T-cell (primary cell): ENCODE results near the gene RAPGEF4. TPM values are rescaled to one million over a fixed set of nuclear protein-coding genes. Genes with fewer than 3 reads are reported as not detected.

Experiments
- ATAC-seq, 4 experiments: fragments of 200-7000 bp in 3 of 4; fragments of 150-1000 bp in 1 of 4; cut with Tn5 transposase; replicated peaks in 1 of 4; 1 replicate in 3 of 4; 2 replicates in 1 of 4; pipeline ENCODE4 v1.10.0; 2021; ENCODE audit warnings: moderate library complexity in 3 of 4, mild to moderate bottlenecking in 2 of 4, moderate number of reproducible peaks in 1 of 4
- CTCF ChIA-PET, 2 donors: fragments of 300-600 bp; sonication (Branson Sonifier 250); formaldehyde crosslinking; loops; one replicate each; lab custom pipeline; 2022; ENCODE audit warnings: antibody characterized with exemption in 2 of 2; lab: Charles Lee
- POLR2A ChIA-PET, 2 donors: fragments of 300-600 bp; sonication (Branson Sonifier 250); formaldehyde crosslinking; loops; one replicate each; lab custom pipeline; 2022; ENCODE audit warnings: antibody characterized with exemption in 2 of 2; lab: Charles Lee
- DNase-seq, 35 experiments: peaks; one replicate each; pipeline versions ENCODE4 v3.0.0 to v3.0.0-alpha.2; 2013 to 2023
- H3K27ac ChIP-seq: one replicate; pipeline ENCODE4 v1.5.1; 2013; ENCODE audit warnings: low read length
- H3K27me3 ChIP-seq, 2 experiments: replicated peaks in 1 of 2; 1 replicate in 1 of 2; 2 replicates in 1 of 2; pipeline versions ENCODE4 v1.6.1 to v1.7.0; 2013; ENCODE audit warnings: low read length in 1 of 2, mixed read lengths in 1 of 2; ENCODE audit not compliant: control insufficient read depth in 2 of 2, insufficient read depth in 2 of 2; ENCODE audit errors: extremely low read depth in 1 of 2
- H3K36me3 ChIP-seq, 2 donors: 1 replicate in 1 of 2; 2 replicates in 1 of 2; pipeline versions ENCODE4 v1.6.1 to v1.7.0; 2013; ENCODE audit warnings: low read length in 1 of 2; ENCODE audit not compliant: control insufficient read depth in 2 of 2, insufficient read depth in 1 of 2; ENCODE audit errors: extremely low read depth in 1 of 2
- H3K4me1 ChIP-seq, 2 experiments: 1 replicate in 1 of 2; 2 replicates in 1 of 2; pipeline versions ENCODE4 v1.6.1 to v1.7.0; 2013; ENCODE audit warnings: low read length in 2 of 2, mixed read lengths in 1 of 2; ENCODE audit not compliant: insufficient read depth in 2 of 2, control insufficient read depth in 1 of 2; ENCODE audit errors: extremely low read depth in 1 of 2
- H3K4me3 ChIP-seq, 2 donors: 1 replicate in 1 of 2; 2 replicates in 1 of 2; pipeline versions ENCODE4 v1.5.1 to v1.7.0; 2013; ENCODE audit warnings: mild to moderate bottlenecking in 2 of 2, low read length in 1 of 2, moderate library complexity in 1 of 2; ENCODE audit not compliant: control insufficient read depth in 1 of 2; ENCODE audit errors: extremely low read depth in 1 of 2
- H3K9me3 ChIP-seq: 2 replicates; pipeline ENCODE4 v1.7.0; 2013
- H3K27ac Mint-ChIP-seq, 2 donors: one replicate each; pipeline ENCODE4 v1.8.0; 2020 to 2021; ENCODE audit warnings: mild to moderate bottlenecking in 2 of 2, mixed read lengths in 2 of 2
- H3K27me3 Mint-ChIP-seq, 2 donors: one replicate each; pipeline ENCODE4 v1.8.0; 2021 to 2022; ENCODE audit warnings: mixed read lengths in 2 of 2
- H3K36me3 Mint-ChIP-seq: one replicate; pipeline ENCODE4 v1.8.0; 2021; ENCODE audit warnings: mixed read lengths
- H3K4me1 Mint-ChIP-seq, 3 donors: one replicate each; pipeline ENCODE4 v1.8.0; 2020 to 2022; ENCODE audit warnings: mixed read lengths in 3 of 3, mild to moderate bottlenecking in 1 of 3
- H3K4me3 Mint-ChIP-seq, 3 donors: one replicate each; pipeline ENCODE4 v1.8.0; 2020 to 2022; ENCODE audit warnings: mild to moderate bottlenecking in 3 of 3, mixed read lengths in 3 of 3, moderate library complexity in 3 of 3
- H3K9me3 Mint-ChIP-seq, 3 donors: one replicate each; pipeline ENCODE4 v1.8.0; 2020 to 2022; ENCODE audit warnings: mixed read lengths in 3 of 3
- WGBS: methylation state at CpG from one replicate; pipeline ENCODE4 v1.1.5; 2013; ENCODE audit warnings: missing lambda C conversion rate; ENCODE audit not compliant: insufficient coverage; 5-methylcytosine and 5-hydroxymethylcytosine counted together
- total RNA-seq, 35 experiments: library from RNA in 6 of 35; stranded (reverse) in 6 of 35; fragments of 120-200 nt in 1 of 35; gene quantifications; one replicate each; pipeline versions ENCODE4 v1.2.1 to v1.2.4 and lab custom pipeline; 2013 to 2026

RAPGEF4 gene
- total RNA-seq, 5 donors from 2014 or later (not counting 1 experiment from before 2014, with no cell fraction given) = 0.18 to 2.5 (median 0.38) TPM

DNA sequence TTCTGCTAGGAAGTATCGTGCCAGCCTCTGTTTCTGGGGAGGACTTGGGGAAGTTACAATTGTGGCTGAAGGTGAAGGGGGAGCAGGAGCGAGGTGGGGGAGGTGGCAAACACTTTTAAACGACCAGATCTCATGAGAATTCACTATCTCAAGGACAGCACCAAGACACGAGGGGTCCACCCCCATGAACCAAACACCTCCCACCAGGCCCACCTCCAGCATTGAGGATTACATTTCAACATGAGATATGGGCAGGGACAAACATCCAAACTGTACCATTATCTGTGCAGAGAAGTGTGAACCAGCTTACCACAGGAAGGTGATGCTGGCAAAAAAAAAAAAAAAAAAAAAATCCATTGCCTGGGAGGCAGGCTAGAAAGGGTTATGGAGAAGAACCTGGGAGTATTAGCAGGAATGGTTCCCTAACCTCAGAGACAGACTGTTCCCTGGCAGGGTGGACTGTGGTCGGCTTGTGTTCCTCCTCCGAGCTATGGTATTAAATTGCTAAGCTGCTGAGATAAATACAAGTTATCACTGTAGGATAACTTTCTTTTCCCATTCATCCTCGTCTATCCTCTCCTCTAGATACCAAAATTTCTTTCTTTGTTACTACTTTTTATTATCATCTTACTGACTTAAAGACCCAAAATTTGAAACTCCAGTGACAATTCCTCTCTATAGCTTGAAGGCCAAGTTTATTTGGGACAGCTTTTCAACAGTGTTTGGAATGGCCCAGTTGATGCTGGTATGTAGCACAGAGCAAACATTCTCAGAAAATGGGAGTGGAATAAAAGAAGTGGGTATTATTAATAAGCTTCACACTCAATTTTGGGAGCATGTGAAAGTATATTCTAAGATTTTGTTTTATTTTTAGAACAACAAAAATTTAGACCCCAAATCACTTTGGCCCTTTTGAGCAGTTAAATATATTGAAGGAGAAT, 266.3 kb downstream of the RAPGEF4 start:
- ATAC-seq = no peak
- DNase-seq = no peak
- H3K36me3 ChIP-seq = no peaks in the 10 kb centered on the region
- H3K4me3 Mint-ChIP-seq = no peak overlapping the region
- no peaks in the 10 kb centered on the region for H3K4me1 Mint-ChIP-seq
- no peaks in the 10 kb centered on the region for H3K9me3 ChIP-seq
- H3K36me3 Mint-ChIP-seq = no peaks in the 10 kb centered on the region
- peaks cover 0 to 19% of the 10 kb centered on the region in 2 donors for H3K27me3 Mint-ChIP-seq
- H3K27me3 ChIP-seq = peaks cover 0 to 5% of the 10 kb centered on the region in 2 experiments
- H3K9me3 Mint-ChIP-seq = no peaks in the 10 kb centered on the region
- no peak overlapping the region for H3K27ac ChIP-seq
- no peak overlapping the region for H3K4me3 ChIP-seq
- no CpG with 5 or more reads among the region's 7 CpGs for WGBS
- H3K27ac Mint-ChIP-seq = no peak overlapping the region
- H3K4me1 ChIP-seq = no peaks in the 10 kb centered on the region
- ChIA-PET CTCF (interaction anchor here (0.6 to 0.7 kb wide), 2 partner anchors 9 to 606 kb away, joined by 3 to 4 read pairs; no protein-coding TSS in a partner anchor), POLR2A (no interaction called here)

GRCh38 chr2:173002751-173003541, 267.3 kb downstream of the RAPGEF4 start:
- H3K36me3 Mint-ChIP-seq = no peaks in the 10 kb centered on the region
- no peak for ATAC-seq
- Histone ChIP-seq H3K36me3 (no peaks in the 10 kb centered on the region), H3K9me3 (no peaks in the 10 kb centered on the region), H3K4me3 (no peak overlapping the region), H3K4me1 (no peaks in the 10 kb centered on the region), H3K27me3 (peaks cover 0 to 7% of the 10 kb centered on the region in 2 experiments), H3K27ac (no peak overlapping the region)
- no peak for DNase-seq
- CTCF ChIA-PET = interaction anchor here in 1 of 2 donors (0.6 to 0.7 kb wide), 2 partner anchors 10 to 607 kb away, joined by 3 to 4 read pairs; no protein-coding TSS in a partner anchor
- no peak overlapping the region for H3K4me3 Mint-ChIP-seq
- no peaks in the 10 kb centered on the region for H3K9me3 Mint-ChIP-seq
- H3K27ac Mint-ChIP-seq = no peak overlapping the region
- POLR2A ChIA-PET = no interaction called here
- H3K4me1 Mint-ChIP-seq = no peaks in the 10 kb centered on the region
- 87% methylated on average over 3 of the region's 15 CpGs for WGBS
- H3K27me3 Mint-ChIP-seq = peaks cover 2 to 21% of the 10 kb centered on the region in 2 donors

DNA sequence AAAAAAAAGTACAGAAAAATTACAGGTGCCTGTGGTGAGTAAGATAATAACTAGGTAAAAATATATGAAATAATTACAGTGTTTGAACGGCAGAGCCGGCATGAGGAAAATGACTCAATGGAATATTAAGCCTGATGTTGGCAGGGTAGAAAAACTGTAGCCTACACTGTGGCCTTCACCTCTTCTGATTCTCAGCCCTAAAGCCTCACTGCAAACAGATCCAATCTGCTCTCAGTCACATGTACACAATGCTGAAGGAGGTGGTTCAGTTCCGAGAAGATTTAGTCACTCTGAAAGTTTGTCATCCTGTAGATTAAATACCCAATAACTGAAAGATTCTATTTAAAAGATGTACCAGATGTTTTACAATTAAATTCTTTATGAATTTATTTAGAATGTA, 273.1 kb downstream of the RAPGEF4 start:
- POLR2A ChIA-PET = no interaction called here
- ATAC-seq = no peak
- no peaks in the 10 kb centered on the region for H3K9me3 ChIP-seq
- no CpG with 5 or more reads among the region's 3 CpGs for WGBS
- no peak for DNase-seq
- H3K27me3 ChIP-seq = peaks cover 0 to 6% of the 10 kb centered on the region in 2 experiments
- H3K36me3 Mint-ChIP-seq = no peaks in the 10 kb centered on the region
- no peak overlapping the region for H3K4me3 ChIP-seq
- no peaks in the 10 kb centered on the region for H3K4me1 Mint-ChIP-seq
- no peak overlapping the region for H3K4me3 Mint-ChIP-seq
- no peak overlapping the region for H3K27ac Mint-ChIP-seq
- H3K9me3 Mint-ChIP-seq = no peaks in the 10 kb centered on the region
- H3K4me1 ChIP-seq = no peaks in the 10 kb centered on the region
- H3K27ac ChIP-seq = no peak overlapping the region
- H3K36me3 ChIP-seq = no peaks in the 10 kb centered on the region
- H3K27me3 Mint-ChIP-seq = peaks cover 14 to 20% of the 10 kb centered on the region in 2 donors
- CTCF ChIA-PET = interaction anchor here in 1 of 2 donors (0.6 kb wide), 1 partner anchor 1942 kb away, joined by 3 read pairs; no protein-coding TSS in a partner anchor

DNA sequence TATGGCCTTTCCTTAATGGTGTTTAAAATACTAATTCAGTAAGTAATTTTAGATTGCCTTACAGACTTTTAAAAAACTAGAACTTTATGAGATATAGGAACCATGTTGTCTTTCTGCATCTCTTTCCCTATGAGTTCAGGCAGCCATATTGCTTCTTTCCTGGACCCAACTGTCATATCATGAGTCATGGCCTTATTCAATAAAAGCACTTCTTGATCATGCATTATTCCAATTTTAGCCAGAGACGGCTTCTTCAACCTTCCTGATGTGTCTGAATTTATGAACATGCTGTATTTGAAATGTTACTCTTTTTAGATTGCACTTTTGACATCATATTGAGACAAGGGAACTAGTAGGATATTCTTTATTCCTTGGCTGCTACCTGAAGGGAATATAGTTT, 274.6 kb downstream of the RAPGEF4 start:
- Mint-ChIP-seq H3K4me1 (no peaks in the 10 kb centered on the region), H3K9me3 (no peaks in the 10 kb centered on the region), H3K27ac (no peak overlapping the region), H3K27me3 (peaks cover 14 to 20% of the 10 kb centered on the region in 2 donors), H3K4me3 (no peak overlapping the region), H3K36me3 (no peaks in the 10 kb centered on the region)
- ChIA-PET CTCF (no interaction called here), POLR2A (no interaction called here)
- H3K9me3 ChIP-seq = no peaks in the 10 kb centered on the region
- H3K27me3 ChIP-seq = peaks cover 0 to 6% of the 10 kb centered on the region in 2 experiments
- ATAC-seq (no peak), DNase-seq (no peak)
- no peak overlapping the region for H3K4me3 ChIP-seq
- H3K4me1 ChIP-seq = no peaks in the 10 kb centered on the region
- H3K36me3 ChIP-seq = no peaks in the 10 kb centered on the region
- no CpG with 5 or more reads among the region's 1 CpG for WGBS
- no peak overlapping the region for H3K27ac ChIP-seq

DNA sequence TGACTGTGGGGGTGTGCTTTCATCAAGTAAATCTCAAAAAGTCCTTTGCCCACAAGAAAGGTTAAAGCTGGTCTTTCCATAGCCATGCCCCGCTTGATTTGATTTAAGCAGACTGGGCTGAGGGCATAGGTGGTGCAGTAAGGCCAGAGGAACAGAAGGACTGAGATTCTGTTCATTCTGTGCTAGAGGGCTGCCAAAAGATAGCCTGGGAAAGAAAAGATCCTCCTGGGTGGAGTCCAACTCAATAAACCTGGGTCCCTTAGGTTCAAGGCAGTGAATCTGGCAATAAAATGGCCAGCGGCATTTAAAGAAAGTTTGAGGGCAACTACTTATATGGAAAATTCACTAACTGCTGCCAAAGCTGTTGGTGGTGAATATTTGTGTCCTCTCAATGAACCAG, 280.8 kb downstream of the RAPGEF4 start:
- CTCF ChIA-PET = interaction anchor here in 1 of 2 donors (1.6 kb wide), 1 partner anchor 10 kb away, joined by 8 read pairs; no protein-coding TSS in a partner anchor
- Mint-ChIP-seq H3K27me3 (peaks cover under 1 to 4% of the 10 kb centered on the region in 2 donors), H3K9me3 (no peaks in the 10 kb centered on the region), H3K4me3 (no peak overlapping the region), H3K4me1 (no peaks in the 10 kb centered on the region), H3K36me3 (no peaks in the 10 kb centered on the region), H3K27ac (no peak overlapping the region)
- POLR2A ChIA-PET = interaction anchor here in 1 of 2 donors (0.6 kb wide), 1 partner anchor 1578 kb away, joined by 6 read pairs; no protein-coding TSS in a partner anchor
- WGBS = no CpG with 5 or more reads among the region's 2 CpGs
- Histone ChIP-seq H3K27me3 (peaks cover 0 to 6% of the 10 kb centered on the region in 2 experiments), H3K36me3 (no peaks in the 10 kb centered on the region), H3K9me3 (no peaks in the 10 kb centered on the region), H3K27ac (no peak overlapping the region), H3K4me3 (no peak overlapping the region), H3K4me1 (no peaks in the 10 kb centered on the region)
- DNase-seq (no peak), ATAC-seq (no peak)
